Measurements from ENCODE around the gene BMAL2. TPM values are rescaled to one million over a fixed set of nuclear protein-coding genes. Genes with fewer than 3 reads are reported as not detected.

The BMAL2 gene
- total RNA-seq, 1 donor from 2014 or later, result 7.9 TPM

GRCh38 chr12:27335364-27336281, 3.0 kb downstream of the BMAL2 start:
- Mint-ChIP-seq H3K9me3 (ENCODE audit: unreplicated experiment) (no peaks in the 10 kb centered on the region), H3K4me1 (ENCODE audit: unreplicated experiment) (peaks cover 5% of the 10 kb centered on the region), H3K36me3 (ENCODE audit: low read depth, unreplicated experiment) (no peaks in the 10 kb centered on the region), H3K27ac (ENCODE audit: unreplicated experiment) (no peak overlapping the region), H3K4me3 (ENCODE audit: unreplicated experiment) (no peak overlapping the region), H3K27me3 (ENCODE audit: unreplicated experiment) (peaks cover 7% of the 10 kb centered on the region)
- TF ChIP-seq, protein P1, sequence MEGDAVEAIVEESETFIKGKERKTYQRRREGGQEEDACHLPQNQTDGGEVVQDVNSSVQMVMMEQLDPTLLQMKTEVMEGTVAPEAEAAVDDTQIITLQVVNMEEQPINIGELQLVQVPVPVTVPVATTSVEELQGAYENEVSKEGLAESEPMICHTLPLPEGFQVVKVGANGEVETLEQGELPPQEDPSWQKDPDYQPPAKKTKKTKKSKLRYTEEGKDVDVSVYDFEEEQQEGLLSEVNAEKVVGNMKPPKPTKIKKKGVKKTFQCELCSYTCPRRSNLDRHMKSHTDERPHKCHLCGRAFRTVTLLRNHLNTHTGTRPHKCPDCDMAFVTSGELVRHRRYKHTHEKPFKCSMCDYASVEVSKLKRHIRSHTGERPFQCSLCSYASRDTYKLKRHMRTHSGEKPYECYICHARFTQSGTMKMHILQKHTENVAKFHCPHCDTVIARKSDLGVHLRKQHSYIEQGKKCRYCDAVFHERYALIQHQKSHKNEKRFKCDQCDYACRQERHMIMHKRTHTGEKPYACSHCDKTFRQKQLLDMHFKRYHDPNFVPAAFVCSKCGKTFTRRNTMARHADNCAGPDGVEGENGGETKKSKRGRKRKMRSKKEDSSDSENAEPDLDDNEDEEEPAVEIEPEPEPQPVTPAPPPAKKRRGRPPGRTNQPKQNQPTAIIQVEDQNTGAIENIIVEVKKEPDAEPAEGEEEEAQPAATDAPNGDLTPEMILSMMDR (IDR thresholded peaks at IDR 0.05; ENCODE audit: unreplicated experiment), result no peak
- no peak for DNase-seq (ENCODE audit: low spot score)

GRCh38 chr12:27336282-27336653, 3.6 kb downstream of the BMAL2 start:
- H3K27me3 Mint-ChIP-seq (ENCODE audit: unreplicated experiment), result peaks cover 7% of the 10 kb centered on the region
- no peak overlapping the region for H3K4me3 Mint-ChIP-seq (ENCODE audit: unreplicated experiment)

GRCh38 chr12:27337376-27337775, 4.7 kb downstream of the BMAL2 start:
- H3K27ac Mint-ChIP-seq (ENCODE audit: unreplicated experiment), result no peak overlapping the region
- DNase-seq (ENCODE audit: low spot score), result no peak
- H3K9me3 Mint-ChIP-seq (ENCODE audit: unreplicated experiment), result no peaks in the 10 kb centered on the region
- H3K36me3 Mint-ChIP-seq (ENCODE audit: low read depth, unreplicated experiment), result no peaks in the 10 kb centered on the region
- H3K27me3 Mint-ChIP-seq (ENCODE audit: unreplicated experiment), result peaks cover 4% of the 10 kb centered on the region
- H3K4me1 Mint-ChIP-seq (ENCODE audit: unreplicated experiment), result peaks cover 5% of the 10 kb centered on the region
- TF ChIP-seq, protein P1 (IDR thresholded peaks at IDR 0.05; ENCODE audit: unreplicated experiment), result no peak
- no peak overlapping the region for H3K4me3 Mint-ChIP-seq (ENCODE audit: unreplicated experiment)

More at GRCh38 chr12:27336282-27336653, 3.6 kb downstream of the BMAL2 start:
- Mint-ChIP-seq H3K36me3 (ENCODE audit: low read depth, unreplicated experiment) (no peaks in the 10 kb centered on the region), H3K27ac (ENCODE audit: unreplicated experiment) (no peak overlapping the region), H3K4me1 (ENCODE audit: unreplicated experiment) (peaks cover 5% of the 10 kb centered on the region), H3K9me3 (ENCODE audit: unreplicated experiment) (no peaks in the 10 kb centered on the region)
- DNase-seq (ENCODE audit: low spot score), result no peak
- TF ChIP-seq, protein P1 (IDR thresholded peaks at IDR 0.05; ENCODE audit: unreplicated experiment), result no peak

GRCh38 chr12:27338473-27338872, 5.8 kb downstream of the BMAL2 start:
- H3K4me1 Mint-ChIP-seq (ENCODE audit: unreplicated experiment), result peaks cover 5% of the 10 kb centered on the region
- H3K9me3 Mint-ChIP-seq (ENCODE audit: unreplicated experiment), result no peaks in the 10 kb centered on the region
- peaks cover 4% of the 10 kb centered on the region for H3K27me3 Mint-ChIP-seq (ENCODE audit: unreplicated experiment)
- TF ChIP-seq, protein P1 (IDR thresholded peaks at IDR 0.05; ENCODE audit: unreplicated experiment), result no peak
- no peak for DNase-seq (ENCODE audit: low spot score)
- no peak overlapping the region for H3K4me3 Mint-ChIP-seq (ENCODE audit: unreplicated experiment)
- no peaks in the 10 kb centered on the region for H3K36me3 Mint-ChIP-seq (ENCODE audit: low read depth, unreplicated experiment)
- H3K27ac Mint-ChIP-seq (ENCODE audit: unreplicated experiment), result no peak overlapping the region

DNA sequence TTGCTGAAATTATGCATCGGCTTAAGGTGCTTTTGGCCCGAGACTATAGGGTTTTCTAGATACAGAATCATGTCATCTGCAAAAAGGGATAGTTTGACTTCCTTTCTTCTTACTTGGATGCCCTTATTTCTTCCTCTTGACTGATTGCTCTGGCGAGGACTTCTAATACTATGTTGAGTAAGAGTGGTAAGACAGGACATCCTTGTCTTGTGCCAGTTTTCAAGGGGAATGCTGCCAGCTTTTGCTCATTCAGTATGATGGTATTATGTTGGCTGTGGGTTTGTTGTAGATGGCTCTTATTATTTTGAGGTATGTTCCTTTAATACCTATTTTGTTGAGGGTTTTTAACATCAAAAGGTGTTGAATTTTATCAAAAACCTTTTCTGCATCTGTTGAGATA, 8.3 kb downstream of the BMAL2 start:
- no peak overlapping the region for H3K27ac Mint-ChIP-seq (ENCODE audit: unreplicated experiment)
- H3K36me3 Mint-ChIP-seq (ENCODE audit: low read depth, unreplicated experiment), result no peaks in the 10 kb centered on the region
- H3K4me3 Mint-ChIP-seq (ENCODE audit: unreplicated experiment), result no peak overlapping the region
- no peaks in the 10 kb centered on the region for H3K9me3 Mint-ChIP-seq (ENCODE audit: unreplicated experiment)
- TF ChIP-seq, protein P1 (IDR thresholded peaks at IDR 0.05; ENCODE audit: unreplicated experiment), result no peak
- DNase-seq (ENCODE audit: low spot score), result no peak
- peaks cover 4% of the 10 kb centered on the region for H3K27me3 Mint-ChIP-seq (ENCODE audit: unreplicated experiment)
- no peaks in the 10 kb centered on the region for H3K4me1 Mint-ChIP-seq (ENCODE audit: unreplicated experiment)

Measured in endothelial cell (in vitro differentiated cells).